Measurements from ENCODE around the gene RARS1. TPM values are rescaled to one million over a fixed set of nuclear protein-coding genes. Genes with fewer than 3 reads are reported as not detected.

Gene RARS1
- total and polyA plus RNA-seq, 2 experiments from 2014 or later: 75.1 to 129 TPM

DNA sequence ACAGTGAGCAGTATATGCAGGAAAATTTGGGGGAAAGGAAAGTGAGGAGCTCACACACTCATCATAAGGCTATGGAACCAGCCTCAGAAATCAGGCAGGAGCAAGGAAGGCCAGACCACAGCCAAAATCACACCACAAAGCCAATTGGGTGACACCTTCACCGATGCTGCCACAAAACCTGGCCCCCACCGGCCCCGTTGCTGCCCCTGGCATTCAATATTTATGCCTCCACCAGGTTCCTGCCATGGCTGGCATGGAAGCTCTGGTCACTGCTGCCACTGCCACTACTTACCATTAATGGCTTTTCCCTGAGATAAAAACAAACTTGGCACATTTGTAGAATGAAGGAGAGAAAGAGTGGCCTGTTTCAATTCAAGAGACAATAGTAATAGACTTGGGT, 28.7 kb upstream of the RARS1 start:
- no peaks in the 10 kb centered on the region for H3F3A ChIP-seq (replicated peaks; ENCODE audit: low read depth)
- no peaks in the 10 kb centered on the region for H3K79me2 ChIP-seq (replicated peaks; ENCODE audit: insufficient read depth)
- no peaks in the 10 kb centered on the region for H4K20me1 ChIP-seq (replicated peaks; ENCODE audit: insufficient read depth)
- H3K4me2 ChIP-seq: no peak overlapping the region
- H3K36me3 ChIP-seq (ENCODE audit: insufficient read depth): peaks cover 5% of the 10 kb centered on the region; the same call in 1 of the 2 replicates
- no peak for DNase-seq (ENCODE audit: low spot score)
- H3K9me3 Mint-ChIP-seq: no peaks in the 10 kb centered on the region
- ATAC-seq: no peak
- no peak overlapping the region for H3K27ac ChIP-seq (ENCODE audit: low read depth)
- H2AFZ ChIP-seq: no peak overlapping the region
- TF ChIP-seq EZH2phosphoT487 (IDR thresholded peaks at IDR 0.05; ENCODE audit: unreplicated experiment): no peak
- no peak for TF ChIP-seq EZH2 (IDR thresholded peaks at IDR 0.05; ENCODE audit: low read depth, unreplicated experiment)
- no peaks in the 10 kb centered on the region for H3K27me3 ChIP-seq (ENCODE audit: insufficient read depth)
- no peaks in the 10 kb centered on the region for H3K4me1 Mint-ChIP-seq
- no peak overlapping the region for H3K27ac Mint-ChIP-seq
- no peaks in the 10 kb centered on the region for H3K4me1 ChIP-seq (ENCODE audit: insufficient read depth)
- no peak overlapping the region for H3K4me3 ChIP-seq
- H3K27me3 Mint-ChIP-seq (ENCODE audit: insufficient read depth, low read depth, poor library complexity): no peaks in the 10 kb centered on the region
- no peaks in the 10 kb centered on the region for H3K9me2 ChIP-seq (ENCODE audit: insufficient read depth)
- peaks cover 53% of the 10 kb centered on the region for H3K36me3 Mint-ChIP-seq (ENCODE audit: low read depth)
- H3K4me3 Mint-ChIP-seq: no peak overlapping the region

DNA sequence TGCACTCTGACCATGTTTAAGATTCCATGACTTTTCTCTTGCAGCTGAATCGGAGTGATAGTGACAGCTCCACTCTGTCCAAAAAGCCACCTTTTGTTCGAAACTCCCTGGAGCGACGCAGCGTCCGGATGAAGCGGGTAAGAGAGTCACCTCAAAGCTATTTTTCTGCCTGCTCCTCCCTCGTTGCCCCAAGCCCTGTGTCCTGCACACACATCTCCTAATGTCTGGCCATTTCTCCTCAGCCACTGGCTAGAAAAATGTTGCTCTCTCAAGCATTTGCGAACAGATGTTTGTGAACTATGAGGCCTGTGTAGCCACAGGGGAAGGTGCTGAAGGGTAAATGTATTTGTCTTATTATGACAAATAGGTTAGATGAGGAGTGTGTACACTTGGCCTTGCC, 25.7 kb upstream of the RARS1 start:
- Mint-ChIP-seq H3K4me3 (no peak overlapping the region), H3K9me3 (no peaks in the 10 kb centered on the region), H3K4me1 (no peaks in the 10 kb centered on the region), H3K36me3 (ENCODE audit: low read depth) (peaks cover 56% of the 10 kb centered on the region), H3K27me3 (ENCODE audit: insufficient read depth, low read depth, poor library complexity) (peaks cover 3% of the 10 kb centered on the region), H3K27ac (no peak overlapping the region)
- Histone ChIP-seq H3K9me2 (ENCODE audit: insufficient read depth) (no peaks in the 10 kb centered on the region), H3K4me3 (no peak overlapping the region), H3K36me3 (ENCODE audit: insufficient read depth) (peaks cover 5% of the 10 kb centered on the region; the same call in 1 of the 2 replicates), H3K4me1 (ENCODE audit: insufficient read depth) (no peaks in the 10 kb centered on the region), H2AFZ (no peak overlapping the region), H3K27me3 (ENCODE audit: insufficient read depth) (no peaks in the 10 kb centered on the region), H4K20me1 (replicated peaks; ENCODE audit: insufficient read depth) (no peaks in the 10 kb centered on the region), H3K79me2 (replicated peaks; ENCODE audit: insufficient read depth) (no peaks in the 10 kb centered on the region), H3K4me2 (no peak overlapping the region), H3K27ac (ENCODE audit: low read depth) (no peak overlapping the region), H3F3A (replicated peaks; ENCODE audit: low read depth) (no peaks in the 10 kb centered on the region)
- no peak for TF ChIP-seq JUNB (IDR thresholded peaks at IDR 0.05; ENCODE audit: unreplicated experiment)
- TF ChIP-seq POLR2AphosphoS5 (IDR thresholded peaks at IDR 0.05; ENCODE audit: low read depth): no peak
- TF ChIP-seq EZH2phosphoT487 (IDR thresholded peaks at IDR 0.05; ENCODE audit: unreplicated experiment): no peak
- no peak for TF ChIP-seq EZH2 (IDR thresholded peaks at IDR 0.05; ENCODE audit: low read depth, unreplicated experiment)
- TF ChIP-seq, protein P1, sequence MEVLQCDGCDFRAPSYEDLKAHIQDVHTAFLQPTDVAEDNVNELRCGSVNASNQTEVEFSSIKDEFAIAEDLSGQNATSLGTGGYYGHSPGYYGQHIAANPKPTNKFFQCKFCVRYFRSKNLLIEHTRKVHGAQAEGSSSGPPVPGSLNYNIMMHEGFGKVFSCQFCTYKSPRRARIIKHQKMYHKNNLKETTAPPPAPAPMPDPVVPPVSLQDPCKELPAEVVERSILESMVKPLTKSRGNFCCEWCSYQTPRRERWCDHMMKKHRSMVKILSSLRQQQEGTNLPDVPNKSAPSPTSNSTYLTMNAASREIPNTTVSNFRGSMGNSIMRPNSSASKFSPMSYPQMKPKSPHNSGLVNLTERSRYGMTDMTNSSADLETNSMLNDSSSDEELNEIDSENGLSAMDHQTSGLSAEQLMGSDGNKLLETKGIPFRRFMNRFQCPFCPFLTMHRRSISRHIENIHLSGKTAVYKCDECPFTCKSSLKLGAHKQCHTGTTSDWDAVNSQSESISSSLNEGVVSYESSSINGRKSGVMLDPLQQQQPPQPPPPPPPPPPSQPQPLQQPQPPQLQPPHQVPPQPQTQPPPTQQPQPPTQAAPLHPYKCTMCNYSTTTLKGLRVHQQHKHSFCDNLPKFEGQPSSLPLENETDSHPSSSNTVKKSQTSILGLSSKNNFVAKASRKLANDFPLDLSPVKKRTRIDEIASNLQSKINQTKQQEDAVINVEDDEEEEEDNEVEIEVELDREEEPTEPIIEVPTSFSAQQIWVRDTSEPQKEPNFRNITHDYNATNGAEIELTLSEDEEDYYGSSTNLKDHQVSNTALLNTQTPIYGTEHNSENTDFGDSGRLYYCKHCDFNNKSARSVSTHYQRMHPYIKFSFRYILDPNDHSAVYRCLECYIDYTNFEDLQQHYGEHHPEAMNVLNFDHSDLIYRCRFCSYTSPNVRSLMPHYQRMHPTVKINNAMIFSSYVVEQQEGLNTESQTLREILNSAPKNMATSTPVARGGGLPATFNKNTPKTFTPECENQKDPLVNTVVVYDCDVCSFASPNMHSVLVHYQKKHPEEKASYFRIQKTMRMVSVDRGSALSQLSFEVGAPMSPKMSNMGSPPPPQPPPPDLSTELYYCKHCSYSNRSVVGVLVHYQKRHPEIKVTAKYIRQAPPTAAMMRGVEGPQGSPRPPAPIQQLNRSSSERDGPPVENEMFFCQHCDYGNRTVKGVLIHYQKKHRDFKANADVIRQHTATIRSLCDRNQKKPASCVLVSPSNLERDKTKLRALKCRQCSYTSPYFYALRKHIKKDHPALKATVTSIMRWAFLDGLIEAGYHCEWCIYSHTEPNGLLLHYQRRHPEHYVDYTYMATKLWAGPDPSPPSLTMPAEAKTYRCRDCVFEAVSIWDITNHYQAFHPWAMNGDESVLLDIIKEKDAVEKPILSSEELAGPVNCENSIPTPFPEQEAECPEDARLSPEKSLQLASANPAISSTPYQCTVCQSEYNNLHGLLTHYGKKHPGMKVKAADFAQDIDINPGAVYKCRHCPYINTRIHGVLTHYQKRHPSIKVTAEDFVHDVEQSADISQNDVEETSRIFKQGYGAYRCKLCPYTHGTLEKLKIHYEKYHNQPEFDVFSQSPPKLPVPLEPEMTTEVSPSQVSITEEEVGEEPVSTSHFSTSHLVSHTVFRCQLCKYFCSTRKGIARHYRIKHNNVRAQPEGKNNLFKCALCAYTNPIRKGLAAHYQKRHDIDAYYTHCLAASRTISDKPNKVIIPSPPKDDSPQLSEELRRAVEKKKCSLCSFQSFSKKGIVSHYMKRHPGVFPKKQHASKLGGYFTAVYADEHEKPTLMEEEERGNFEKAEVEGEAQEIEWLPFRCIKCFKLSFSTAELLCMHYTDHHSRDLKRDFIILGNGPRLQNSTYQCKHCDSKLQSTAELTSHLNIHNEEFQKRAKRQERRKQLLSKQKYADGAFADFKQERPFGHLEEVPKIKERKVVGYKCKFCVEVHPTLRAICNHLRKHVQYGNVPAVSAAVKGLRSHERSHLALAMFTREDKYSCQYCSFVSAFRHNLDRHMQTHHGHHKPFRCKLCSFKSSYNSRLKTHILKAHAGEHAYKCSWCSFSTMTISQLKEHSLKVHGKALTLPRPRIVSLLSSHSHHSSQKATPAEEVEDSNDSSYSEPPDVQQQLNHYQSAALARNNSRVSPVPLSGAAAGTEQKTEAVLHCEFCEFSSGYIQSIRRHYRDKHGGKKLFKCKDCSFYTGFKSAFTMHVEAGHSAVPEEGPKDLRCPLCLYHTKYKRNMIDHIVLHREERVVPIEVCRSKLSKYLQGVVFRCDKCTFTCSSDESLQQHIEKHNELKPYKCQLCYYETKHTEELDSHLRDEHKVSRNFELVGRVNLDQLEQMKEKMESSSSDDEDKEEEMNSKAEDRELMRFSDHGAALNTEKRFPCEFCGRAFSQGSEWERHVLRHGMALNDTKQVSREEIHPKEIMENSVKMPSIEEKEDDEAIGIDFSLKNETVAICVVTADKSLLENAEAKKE (CRISPR knock-in tag; IDR thresholded peaks at IDR 0.05): no peak
- TF ChIP-seq, protein P2, sequence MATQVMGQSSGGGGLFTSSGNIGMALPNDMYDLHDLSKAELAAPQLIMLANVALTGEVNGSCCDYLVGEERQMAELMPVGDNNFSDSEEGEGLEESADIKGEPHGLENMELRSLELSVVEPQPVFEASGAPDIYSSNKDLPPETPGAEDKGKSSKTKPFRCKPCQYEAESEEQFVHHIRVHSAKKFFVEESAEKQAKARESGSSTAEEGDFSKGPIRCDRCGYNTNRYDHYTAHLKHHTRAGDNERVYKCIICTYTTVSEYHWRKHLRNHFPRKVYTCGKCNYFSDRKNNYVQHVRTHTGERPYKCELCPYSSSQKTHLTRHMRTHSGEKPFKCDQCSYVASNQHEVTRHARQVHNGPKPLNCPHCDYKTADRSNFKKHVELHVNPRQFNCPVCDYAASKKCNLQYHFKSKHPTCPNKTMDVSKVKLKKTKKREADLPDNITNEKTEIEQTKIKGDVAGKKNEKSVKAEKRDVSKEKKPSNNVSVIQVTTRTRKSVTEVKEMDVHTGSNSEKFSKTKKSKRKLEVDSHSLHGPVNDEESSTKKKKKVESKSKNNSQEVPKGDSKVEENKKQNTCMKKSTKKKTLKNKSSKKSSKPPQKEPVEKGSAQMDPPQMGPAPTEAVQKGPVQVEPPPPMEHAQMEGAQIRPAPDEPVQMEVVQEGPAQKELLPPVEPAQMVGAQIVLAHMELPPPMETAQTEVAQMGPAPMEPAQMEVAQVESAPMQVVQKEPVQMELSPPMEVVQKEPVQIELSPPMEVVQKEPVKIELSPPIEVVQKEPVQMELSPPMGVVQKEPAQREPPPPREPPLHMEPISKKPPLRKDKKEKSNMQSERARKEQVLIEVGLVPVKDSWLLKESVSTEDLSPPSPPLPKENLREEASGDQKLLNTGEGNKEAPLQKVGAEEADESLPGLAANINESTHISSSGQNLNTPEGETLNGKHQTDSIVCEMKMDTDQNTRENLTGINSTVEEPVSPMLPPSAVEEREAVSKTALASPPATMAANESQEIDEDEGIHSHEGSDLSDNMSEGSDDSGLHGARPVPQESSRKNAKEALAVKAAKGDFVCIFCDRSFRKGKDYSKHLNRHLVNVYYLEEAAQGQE (IDR thresholded peaks at IDR 0.05; ENCODE audit: unreplicated experiment): no peak
- TF ChIP-seq ZNF331 (CRISPR knock-in tag; IDR thresholded peaks at IDR 0.05; ENCODE audit: low read depth): no peak
- TF ChIP-seq, protein P3, sequence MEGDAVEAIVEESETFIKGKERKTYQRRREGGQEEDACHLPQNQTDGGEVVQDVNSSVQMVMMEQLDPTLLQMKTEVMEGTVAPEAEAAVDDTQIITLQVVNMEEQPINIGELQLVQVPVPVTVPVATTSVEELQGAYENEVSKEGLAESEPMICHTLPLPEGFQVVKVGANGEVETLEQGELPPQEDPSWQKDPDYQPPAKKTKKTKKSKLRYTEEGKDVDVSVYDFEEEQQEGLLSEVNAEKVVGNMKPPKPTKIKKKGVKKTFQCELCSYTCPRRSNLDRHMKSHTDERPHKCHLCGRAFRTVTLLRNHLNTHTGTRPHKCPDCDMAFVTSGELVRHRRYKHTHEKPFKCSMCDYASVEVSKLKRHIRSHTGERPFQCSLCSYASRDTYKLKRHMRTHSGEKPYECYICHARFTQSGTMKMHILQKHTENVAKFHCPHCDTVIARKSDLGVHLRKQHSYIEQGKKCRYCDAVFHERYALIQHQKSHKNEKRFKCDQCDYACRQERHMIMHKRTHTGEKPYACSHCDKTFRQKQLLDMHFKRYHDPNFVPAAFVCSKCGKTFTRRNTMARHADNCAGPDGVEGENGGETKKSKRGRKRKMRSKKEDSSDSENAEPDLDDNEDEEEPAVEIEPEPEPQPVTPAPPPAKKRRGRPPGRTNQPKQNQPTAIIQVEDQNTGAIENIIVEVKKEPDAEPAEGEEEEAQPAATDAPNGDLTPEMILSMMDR (conservative IDR thresholded peaks at IDR 0.05; ENCODE audit: low read depth in 2 of 2): no peak
- TF ChIP-seq STAT1 (IDR thresholded peaks at IDR 0.05; ENCODE audit: unreplicated experiment): no peak
- no peak for TF ChIP-seq NANOG (IDR thresholded peaks at IDR 0.05; ENCODE audit: borderline replicate concordance)
- no peak for DNase-seq (ENCODE audit: low spot score)
- ATAC-seq: no peak
